HUDEP-2 (cell line): Measurements from ENCODE around the gene SORCS1.

Experiments used
- DNase-seq, 76 experiments: peaks; one replicate each; lab custom pipeline; 2025; ENCODE audit not compliant: unreplicated experiment in 76 of 76; lab: John Stamatoyannopoulos, UW

The SORCS1 gene

GRCh38 chr10:106563384-106563783, 601.1 kb downstream of the SORCS1 start:
- DNase-seq, result no peak

GRCh38 chr10:106560925-106561640, 603.4 kb downstream of the SORCS1 start:
- no peak for DNase-seq

- DNase-seq, result no peak
Observed at GRCh38 chr10:106559442-106559841, 605.1 kb downstream of the SORCS1 start.

- DNase-seq, result no peak
Observed at GRCh38 chr10:106557951-106558733, 606.4 kb downstream of the SORCS1 start.

GRCh38 chr10:106557053-106557452, 607.5 kb downstream of the SORCS1 start:
- DNase-seq, result no peak

- DNase-seq, result no peak
Observed at GRCh38 chr10:106555599-106555998, 608.9 kb downstream of the SORCS1 start.

- no peak for DNase-seq
Observed at GRCh38 chr10:106551501-106552062, 612.9 kb downstream of the SORCS1 start.

GRCh38 chr10:106548832-106549231, 615.7 kb downstream of the SORCS1 start:
- no peak for DNase-seq

- no peak for DNase-seq
Observed at GRCh38 chr10:106547047-106547635, 617.4 kb downstream of the SORCS1 start.

- DNase-seq, result no peak
Observed at GRCh38 chr10:106542461-106542860, 622.0 kb downstream of the SORCS1 start.

- no peak for DNase-seq
Observed at GRCh38 chr10:106540645-106541044, 623.9 kb downstream of the SORCS1 start.

GRCh38 chr10:106537866-106538265, 626.6 kb downstream of the SORCS1 start:
- DNase-seq, result no peak

GRCh38 chr10:106535304-106535953, 629.1 kb downstream of the SORCS1 start:
- no peak for DNase-seq

GRCh38 chr10:106534441-106534840, 630.1 kb downstream of the SORCS1 start:
- DNase-seq, result no peak

- no peak for DNase-seq
Observed at GRCh38 chr10:106528702-106529101, 635.8 kb downstream of the SORCS1 start.

GRCh38 chr10:106525835-106526234, 638.7 kb downstream of the SORCS1 start:
- no peak for DNase-seq
